ENCODE measurements around the gene UGT2A3.

GRCh38 chr4:68962868-68963267, 11.3 kb upstream of the UGT2A3 start:
- TF ChIP-seq FOXM1 (IDR thresholded peaks at IDR 0.05; ENCODE audit: borderline replicate concordance) (no peak), FOXK2 (IDR thresholded peaks at IDR 0.05) (no peak), LEF1 (IDR thresholded peaks at IDR 0.05; ENCODE audit: borderline replicate concordance) (no peak), SP1 (IDR thresholded peaks at IDR 0.05) (no peak), HDGF (IDR thresholded peaks at IDR 0.05; ENCODE audit: borderline replicate concordance) (no peak), ZNF384 (IDR thresholded peaks at IDR 0.05) (no peak), BHLHE40 (IDR thresholded peaks at IDR 0.05; ENCODE audit: borderline replicate concordance) (no peak), ELF4 (IDR thresholded peaks at IDR 0.05) (no peak)
